Measurements from ENCODE around the gene TTC12. TPM values are rescaled to one million over a fixed set of nuclear protein-coding genes. Genes with fewer than 3 reads are reported as not detected.

Gene TTC12
- total RNA-seq, 4 donors from 2014 or later: 4.4 to 19.1 (median 7.0) TPM

DNA sequence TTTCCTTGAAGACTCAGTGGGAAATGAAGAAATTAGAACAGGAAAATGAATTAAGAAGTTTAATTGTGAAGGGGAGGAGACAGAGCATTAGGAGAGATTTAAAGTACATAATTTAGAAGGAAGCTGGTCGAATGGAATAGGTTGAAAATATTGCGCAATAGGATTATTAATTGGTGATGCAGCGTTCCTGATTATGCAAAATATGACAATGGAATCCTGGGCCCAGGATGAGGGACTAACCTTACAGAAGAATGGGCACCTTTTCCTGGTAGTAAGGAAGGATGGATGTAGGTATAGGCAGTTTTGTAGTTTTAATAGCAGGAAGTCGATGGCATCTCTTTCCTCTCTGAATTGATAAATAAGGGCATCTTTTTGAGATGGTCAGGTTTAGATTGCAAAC, 7.8 kb downstream of the TTC12 start:
- TF ChIP-seq, protein P1, sequence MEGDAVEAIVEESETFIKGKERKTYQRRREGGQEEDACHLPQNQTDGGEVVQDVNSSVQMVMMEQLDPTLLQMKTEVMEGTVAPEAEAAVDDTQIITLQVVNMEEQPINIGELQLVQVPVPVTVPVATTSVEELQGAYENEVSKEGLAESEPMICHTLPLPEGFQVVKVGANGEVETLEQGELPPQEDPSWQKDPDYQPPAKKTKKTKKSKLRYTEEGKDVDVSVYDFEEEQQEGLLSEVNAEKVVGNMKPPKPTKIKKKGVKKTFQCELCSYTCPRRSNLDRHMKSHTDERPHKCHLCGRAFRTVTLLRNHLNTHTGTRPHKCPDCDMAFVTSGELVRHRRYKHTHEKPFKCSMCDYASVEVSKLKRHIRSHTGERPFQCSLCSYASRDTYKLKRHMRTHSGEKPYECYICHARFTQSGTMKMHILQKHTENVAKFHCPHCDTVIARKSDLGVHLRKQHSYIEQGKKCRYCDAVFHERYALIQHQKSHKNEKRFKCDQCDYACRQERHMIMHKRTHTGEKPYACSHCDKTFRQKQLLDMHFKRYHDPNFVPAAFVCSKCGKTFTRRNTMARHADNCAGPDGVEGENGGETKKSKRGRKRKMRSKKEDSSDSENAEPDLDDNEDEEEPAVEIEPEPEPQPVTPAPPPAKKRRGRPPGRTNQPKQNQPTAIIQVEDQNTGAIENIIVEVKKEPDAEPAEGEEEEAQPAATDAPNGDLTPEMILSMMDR (IDR thresholded peaks at IDR 0.05): no peak
- DNase-seq (ENCODE audit: low spot score): no peak
- ATAC-seq (ENCODE audit: low FRiP score): no peak

DNA sequence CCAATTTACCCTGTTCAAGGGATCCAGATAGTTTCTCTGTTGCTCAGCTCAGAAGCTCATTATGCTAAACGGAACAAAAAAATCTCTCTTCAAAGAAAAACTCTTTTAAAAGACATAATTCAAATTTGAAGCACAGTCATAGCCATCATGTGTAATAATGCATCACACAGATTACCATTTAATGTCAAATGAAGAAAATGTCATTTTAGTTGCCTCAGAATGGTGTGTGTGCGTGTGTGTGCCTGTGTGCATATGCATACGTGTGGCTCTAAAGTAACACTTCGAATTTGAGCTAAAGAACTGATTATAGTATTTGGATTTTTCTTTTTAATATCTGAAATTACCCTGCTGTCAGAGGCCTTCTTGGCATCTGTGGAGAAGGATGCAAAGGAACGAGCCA, 9.9 kb downstream of the TTC12 start:
- TF ChIP-seq, protein P1 (IDR thresholded peaks at IDR 0.05): no peak
- ATAC-seq (ENCODE audit: low FRiP score) (no peak), DNase-seq (ENCODE audit: low spot score) (no peak)

DNA sequence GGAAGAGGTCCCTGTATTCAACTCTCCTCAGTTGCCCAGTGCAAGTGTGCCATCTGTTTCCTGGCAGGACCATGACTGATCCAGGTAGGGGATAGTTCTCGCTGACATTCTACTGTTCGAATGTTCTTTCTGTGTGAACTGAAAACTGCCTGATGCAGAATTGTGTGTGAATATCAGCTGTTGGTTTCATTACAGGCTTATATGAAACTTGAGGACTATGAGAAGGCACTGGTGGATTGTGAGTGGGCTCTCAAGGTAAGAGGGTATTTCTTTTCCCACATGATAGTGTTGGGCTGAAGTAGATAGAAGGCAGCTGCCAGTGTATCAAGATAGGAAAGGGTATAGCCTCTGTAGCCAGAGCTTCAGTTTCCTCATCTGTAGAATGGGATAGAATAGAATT, 15.3 kb downstream of the TTC12 start:
- DNase-seq (ENCODE audit: low spot score) (no peak), ATAC-seq (ENCODE audit: low FRiP score) (no peak)
- TF ChIP-seq, protein P1 (IDR thresholded peaks at IDR 0.05): no peak

DNA sequence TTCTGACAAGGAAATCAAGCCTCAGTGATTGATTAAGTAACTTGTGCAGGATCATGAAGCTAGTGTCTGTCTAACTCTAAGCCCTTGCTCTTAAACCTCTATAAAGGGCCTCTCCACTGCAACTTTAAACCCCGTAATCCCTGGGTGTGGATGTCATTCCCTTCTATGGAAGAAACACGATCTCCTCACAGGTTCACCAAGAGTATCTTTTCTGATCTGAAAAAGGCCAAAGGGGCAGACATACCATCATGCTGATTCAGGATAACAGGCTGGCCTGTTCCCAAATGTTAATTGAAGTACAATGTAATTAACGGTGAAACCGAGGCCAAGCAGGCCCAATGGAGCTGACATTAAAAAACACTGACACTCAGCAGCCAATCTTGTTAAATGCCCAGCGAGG, 17.1 kb downstream of the TTC12 start:
- DNase-seq (ENCODE audit: low spot score): no peak
- ATAC-seq (ENCODE audit: low FRiP score): no peak
- TF ChIP-seq, protein P1 (IDR thresholded peaks at IDR 0.05): no peak

DNA sequence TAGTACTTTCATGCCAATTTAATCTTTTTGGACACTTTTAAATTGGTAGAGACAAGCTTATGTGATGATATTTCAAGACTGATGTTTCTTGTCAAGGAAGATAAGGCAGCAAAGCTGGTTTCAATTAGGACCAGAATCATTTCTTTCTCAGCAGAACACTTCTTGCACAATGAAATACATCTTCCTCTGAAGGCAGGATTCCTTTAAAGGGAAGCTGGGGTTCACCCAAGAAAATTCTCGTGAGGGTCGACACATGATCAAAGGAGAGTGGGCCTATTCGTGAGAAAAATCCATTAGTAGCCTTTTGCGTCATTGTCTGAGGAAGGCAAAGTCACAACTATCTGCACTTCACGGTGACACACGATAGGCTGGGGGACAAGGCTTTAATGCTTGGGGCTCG, 17.6 kb downstream of the TTC12 start:
- ATAC-seq (ENCODE audit: low FRiP score) (no peak), DNase-seq (ENCODE audit: low spot score) (no peak)
- TF ChIP-seq, protein P1 (IDR thresholded peaks at IDR 0.05): no peak

DNA sequence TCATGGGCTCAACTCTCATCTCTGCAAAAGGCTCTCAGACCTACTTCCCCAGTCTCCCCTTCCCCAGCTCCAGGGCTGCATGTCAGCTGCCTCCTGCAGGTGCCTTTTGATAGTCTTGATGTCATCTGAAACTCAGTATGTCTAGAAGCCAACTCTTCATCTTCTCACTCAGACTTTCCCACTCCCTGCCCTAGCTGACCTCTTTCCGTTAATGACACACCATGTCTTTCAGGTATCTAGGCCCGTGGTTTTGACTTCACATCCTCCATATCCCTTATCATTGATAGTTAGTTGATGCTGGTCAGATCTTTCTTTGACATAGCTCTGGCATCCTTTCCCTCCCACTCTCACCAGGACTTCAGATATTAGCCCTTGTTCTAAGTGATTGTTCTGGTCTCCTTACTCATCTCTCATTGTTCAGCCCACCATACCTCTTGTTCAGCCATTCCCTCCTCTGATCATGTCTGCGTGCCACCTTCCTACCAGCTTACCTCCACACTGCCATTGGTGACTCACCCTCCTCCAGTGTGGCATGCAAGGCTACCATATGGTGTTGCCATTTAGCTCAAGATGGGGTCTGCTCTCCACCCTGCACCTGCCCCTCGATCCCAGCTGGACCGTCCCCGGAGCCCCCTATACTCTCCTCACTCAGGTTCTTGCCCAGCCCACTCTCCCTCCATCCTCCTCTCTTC, 18.4 kb downstream of the TTC12 start:
- ATAC-seq (ENCODE audit: low FRiP score): no peak
- TF ChIP-seq, protein P1 (IDR thresholded peaks at IDR 0.05): no peak
- no peak for DNase-seq (ENCODE audit: low spot score)

DNA sequence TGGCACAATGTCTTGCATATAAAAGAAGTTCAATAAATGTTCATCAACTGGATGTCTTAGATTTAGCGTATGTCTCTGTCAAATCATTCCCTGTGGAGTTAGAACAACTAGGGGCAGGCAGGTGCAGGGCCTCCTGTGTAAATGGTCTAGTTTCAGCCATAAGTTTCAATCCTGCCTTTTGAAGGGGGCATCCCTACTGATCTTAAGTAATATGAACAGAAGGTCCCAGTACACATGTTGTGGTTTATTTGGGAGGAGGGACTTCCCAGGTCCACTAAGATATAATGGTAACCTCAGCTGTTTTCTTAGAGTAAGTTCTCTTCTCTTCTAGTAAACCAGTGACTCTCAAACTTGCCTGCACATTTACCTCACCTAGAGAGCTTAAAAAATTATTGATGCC, 19.8 kb downstream of the TTC12 start:
- no peak for DNase-seq (ENCODE audit: low spot score)
- no peak for ATAC-seq (ENCODE audit: low FRiP score)
- TF ChIP-seq, protein P1 (IDR thresholded peaks at IDR 0.05): no peak
